Pancreas (tissue), 10 donors: Measurements from ENCODE around the gene DTNBP1. TPM values are rescaled to one million over a fixed set of nuclear protein-coding genes. Genes with fewer than 3 reads are reported as not detected.

Source experiments
- ATAC-seq, 4 donors: fragments of 200-7000 bp; cut with Tn5 transposase; one replicate each; pipeline versions ENCODE4 v1.8.0 to v1.9.1; 2020; ENCODE audit warnings: mild to moderate bottlenecking in 4 of 4, moderate library complexity in 4 of 4
- DNase-seq, 6 donors: peaks; one replicate each; pipeline ENCODE4 v3.0.0-alpha.2; 2020
- FAIRE-seq: peaks from 2 replicates; lab custom pipeline; 2012; peaks lifted over from hg19 to GRCh38; lab: Jason Lieb, UNC
- H3K27ac ChIP-seq, 4 donors: fragments of 200-600 bp; sonication (generic); 1 replicate in 3 of 4; 2 replicates in 1 of 4; pipeline versions ENCODE4 v1.5.0 to v1.8.0; 2020
- H3K27me3 ChIP-seq, 4 donors: fragments of 200-600 bp; one replicate each; pipeline ENCODE4 v1.8.0; 2021
- H3K36me3 ChIP-seq, 3 donors: fragments of 200-600 bp; sonication (generic) in 1 of 3; one replicate each; pipeline versions ENCODE4 v1.5.0 to v1.8.0; 2020 to 2021
- H3K4me1 ChIP-seq, 3 donors: fragments of 200-600 bp; one replicate each; pipeline ENCODE4 v1.8.0; 2021
- H3K4me3 ChIP-seq, 4 donors: fragments of 200-600 bp; sonication (generic) in 2 of 4; one replicate each; pipeline versions ENCODE4 v1.5.0 to v1.8.0; 2020 to 2021
- H3K9me3 ChIP-seq, 4 donors: fragments of 200-600 bp; one replicate each; pipeline ENCODE4 v1.8.0; 2021
- WGBS, 2 donors: extraction: QIAGEN DNeasy Blood & Tissue Kit; methylation state at CpG; one replicate each; pipeline ENCODE4 v1.1.7; 2013; 5-methylcytosine and 5-hydroxymethylcytosine counted together
- intact Hi-C, 3 donors: fragments of 100-400 bp; cut with DNase I; formaldehyde crosslinking; loops; one replicate each; pipeline versions ENCODE4 v1.11.1 to v1.14.2; 2022
- polyA plus RNA-seq, 2 donors: library from polyadenylated mRNA; stranded (reverse); fragments of 200-250 nt; gene quantifications; one replicate each; pipeline ENCODE4 v1.2.3, GENCODE V29; 2013
- total RNA-seq, 6 donors: library from RNA; stranded (reverse); fragmentation: NEBNext Ultra II Directional in 4 of 6; extraction: Animal tissue kit (Norgen Biotek cat#: 25700) in 4 of 6; gene quantifications; one replicate each; pipeline versions ENCODE4 v1.2.1 to v1.2.4, GENCODE V29; 2021 to 2023
- TF ChIP-seq, protein P1 (sequence below), 4 donors: fragments of 200-600 bp; sonication (generic) in 3 of 4; IDR thresholded peaks; one replicate each; pipeline versions ENCODE4 v1.5.0 to v1.8.0; 2021; ENCODE audit warnings: antibody characterized with exemption in 4 of 4
- donor health status: healthy with polysubstance abuse.
- donor health status: DM: no; HTN: no; CAD: no; lungs with moderate emphysema.
- donor health status: DM: no; HTN: no; CAD: no.
- donor health status: control.
- donor health status: control.
- donor health status: Bipolar disorder and iron deficiency.
- donor health status: DM: yes; HTN: yes; CAD: no.
- donor health status: DM: no; HTN: no; CAD: no.
- donor health status: DM: no; HTN: no; CAD: no.
- donor health status: DM: yes; HTN: yes; CAD: no.

The DTNBP1 gene
- total and polyA plus RNA-seq, 8 donors = 6.5 to 11.5 (median 8.0) TPM

DNA sequence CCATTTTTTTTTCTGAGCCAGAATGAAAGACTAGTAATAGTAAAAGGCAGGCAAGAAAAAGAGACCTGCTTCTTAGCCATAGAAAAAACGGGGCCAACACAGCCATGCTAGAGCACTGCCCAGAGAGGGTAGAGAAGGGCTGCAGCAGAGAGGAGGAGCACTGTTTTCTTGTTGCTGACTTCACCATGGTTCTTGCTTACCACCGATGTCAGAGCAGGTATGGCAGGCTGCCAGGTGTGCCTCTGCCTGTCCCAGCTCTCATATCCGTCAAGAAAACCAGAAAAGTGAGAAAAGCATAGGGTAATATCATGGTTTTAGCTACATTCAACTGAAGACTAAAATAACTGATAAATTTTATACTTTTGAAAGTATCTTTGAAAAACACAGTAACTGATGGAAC lies 60.7 kb downstream of the DTNBP1 start:
- no peak overlapping the region for H3K27ac ChIP-seq
- TF ChIP-seq, protein P1, sequence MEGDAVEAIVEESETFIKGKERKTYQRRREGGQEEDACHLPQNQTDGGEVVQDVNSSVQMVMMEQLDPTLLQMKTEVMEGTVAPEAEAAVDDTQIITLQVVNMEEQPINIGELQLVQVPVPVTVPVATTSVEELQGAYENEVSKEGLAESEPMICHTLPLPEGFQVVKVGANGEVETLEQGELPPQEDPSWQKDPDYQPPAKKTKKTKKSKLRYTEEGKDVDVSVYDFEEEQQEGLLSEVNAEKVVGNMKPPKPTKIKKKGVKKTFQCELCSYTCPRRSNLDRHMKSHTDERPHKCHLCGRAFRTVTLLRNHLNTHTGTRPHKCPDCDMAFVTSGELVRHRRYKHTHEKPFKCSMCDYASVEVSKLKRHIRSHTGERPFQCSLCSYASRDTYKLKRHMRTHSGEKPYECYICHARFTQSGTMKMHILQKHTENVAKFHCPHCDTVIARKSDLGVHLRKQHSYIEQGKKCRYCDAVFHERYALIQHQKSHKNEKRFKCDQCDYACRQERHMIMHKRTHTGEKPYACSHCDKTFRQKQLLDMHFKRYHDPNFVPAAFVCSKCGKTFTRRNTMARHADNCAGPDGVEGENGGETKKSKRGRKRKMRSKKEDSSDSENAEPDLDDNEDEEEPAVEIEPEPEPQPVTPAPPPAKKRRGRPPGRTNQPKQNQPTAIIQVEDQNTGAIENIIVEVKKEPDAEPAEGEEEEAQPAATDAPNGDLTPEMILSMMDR (IDR thresholded peaks at IDR 0.05) = no peak
- intact Hi-C loops = no loop called here
- no peaks in the 10 kb centered on the region for H3K36me3 ChIP-seq
- DNase-seq (peak in 2 of 6 donors; percentile 25 to 59), FAIRE-seq (no peak), ATAC-seq (no peak)
- WGBS, 2 donors = 52 to 56% methylated on average over 3 of the region's 3 CpGs
- H3K27me3 ChIP-seq = no peaks in the 10 kb centered on the region
- no peaks in the 10 kb centered on the region for H3K4me1 ChIP-seq
- H3K4me3 ChIP-seq = no peak overlapping the region
- no peaks in the 10 kb centered on the region for H3K9me3 ChIP-seq

GRCh38 chr6:15598273-15598798 lies 64.5 kb downstream of the DTNBP1 start:
- Histone ChIP-seq H3K27ac (no peak overlapping the region), H3K36me3 (no peaks in the 10 kb centered on the region), H3K4me3 (no peak overlapping the region), H3K27me3 (no peaks in the 10 kb centered on the region), H3K4me1 (no peaks in the 10 kb centered on the region), H3K9me3 (no peaks in the 10 kb centered on the region)
- intact Hi-C loops = no loop called here
- 80 to 82% methylated on average over 1 of the region's 1 CpG for WGBS, 2 donors
- ATAC-seq = no peak
- DNase-seq = no peak
- TF ChIP-seq, protein P1 (IDR thresholded peaks at IDR 0.05) = no peak
- no peak for FAIRE-seq

DNA sequence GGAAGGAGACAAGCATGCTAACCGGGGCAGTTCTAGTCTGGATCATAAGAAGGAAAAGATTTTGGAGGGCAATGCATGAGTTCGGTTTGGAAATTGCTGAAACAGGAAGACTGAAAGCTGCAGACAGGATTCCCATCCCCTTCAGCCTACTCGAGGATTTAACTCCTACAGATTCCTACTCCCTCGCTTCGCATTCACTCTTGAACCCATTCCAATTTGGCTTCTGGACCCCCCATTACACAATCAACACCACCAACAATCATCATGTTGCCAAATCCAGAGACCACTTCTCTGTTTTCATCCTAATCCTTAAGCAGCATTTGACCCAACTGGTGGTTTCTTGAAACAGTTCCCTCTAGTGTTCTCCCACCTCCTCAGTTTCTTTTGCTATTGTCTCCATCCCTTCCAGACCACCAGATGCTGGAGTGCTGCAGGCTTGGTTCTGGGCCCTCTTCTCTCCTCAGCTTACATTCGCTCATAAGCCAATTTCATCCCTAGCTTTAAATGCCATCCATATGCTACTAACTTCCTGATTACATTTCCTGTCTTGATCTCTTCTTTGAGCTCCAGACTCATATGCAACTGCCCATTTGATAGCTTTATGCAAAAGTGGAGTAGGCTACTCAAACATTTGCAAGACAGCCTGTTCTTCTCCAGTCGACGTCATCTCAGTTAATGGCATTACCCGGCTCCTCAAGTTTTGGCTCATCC lies 66.5 kb downstream of the DTNBP1 start:
- Histone ChIP-seq H3K36me3 (no peaks in the 10 kb centered on the region), H3K27me3 (no peaks in the 10 kb centered on the region), H3K27ac (no peak overlapping the region), H3K4me1 (no peaks in the 10 kb centered on the region), H3K9me3 (no peaks in the 10 kb centered on the region), H3K4me3 (no peak overlapping the region)
- intact Hi-C loops = no loop called here
- TF ChIP-seq, protein P1 (IDR thresholded peaks at IDR 0.05) = no peak
- FAIRE-seq = no peak
- no peak for DNase-seq
- ATAC-seq = no peak
- WGBS, 2 donors = 90 to 93% methylated on average over 9 of the region's 9 CpGs

GRCh38 chr6:15595461-15596173 lies 67.2 kb downstream of the DTNBP1 start:
- Histone ChIP-seq H3K4me1 (no peaks in the 10 kb centered on the region), H3K9me3 (no peaks in the 10 kb centered on the region), H3K27me3 (no peaks in the 10 kb centered on the region), H3K36me3 (no peaks in the 10 kb centered on the region), H3K4me3 (no peak overlapping the region), H3K27ac (no peak overlapping the region)
- intact Hi-C loops = no loop called here
- ATAC-seq = peak in 1 of 4 donors; percentile 22
- no peak for DNase-seq
- FAIRE-seq = no peak
- TF ChIP-seq, protein P1 (IDR thresholded peaks at IDR 0.05) = no peak
- 82 to 85% methylated on average over 7 of the region's 7 CpGs for WGBS, 2 donors
